Small intestine (tissue), 7 donors: ENCODE data around the gene CCDC78. TPM values are rescaled to one million over a fixed set of nuclear protein-coding genes. Genes with fewer than 3 reads are reported as not detected.

ENCODE experiments used
- DNase-seq, 2 donors: peaks; one replicate each; pipeline versions ENCODE4 v3.0.0 to v3.0.0-alpha.2; 2013
- FAIRE-seq: peaks from 2 replicates; lab custom pipeline; 2012; peaks lifted over from hg19 to GRCh38; lab: Jason Lieb, UNC
- H3K27ac ChIP-seq, 3 donors: one replicate each; pipeline ENCODE4 v1.5.1; 2013; ENCODE audit warnings: low read length in 2 of 3, mild to moderate bottlenecking in 2 of 3, control low read depth in 1 of 3, inconsistent platforms in 1 of 3, low read depth in 1 of 3, moderate library complexity in 1 of 3
- H3K27me3 ChIP-seq, 3 donors: one replicate each; pipeline ENCODE4 v1.6.1; 2013; ENCODE audit warnings: low read length in 3 of 3, inconsistent platforms in 1 of 3; ENCODE audit not compliant: control insufficient read depth in 3 of 3, insufficient read depth in 3 of 3
- H3K36me3 ChIP-seq, 3 donors: one replicate each; pipeline ENCODE4 v1.6.1; 2013; ENCODE audit warnings: low read length in 3 of 3, inconsistent platforms in 1 of 3, low read depth in 1 of 3, mild to moderate bottlenecking in 1 of 3, moderate library complexity in 1 of 3; ENCODE audit not compliant: control insufficient read depth in 3 of 3, insufficient read depth in 2 of 3
- H3K4me1 ChIP-seq, 3 donors: one replicate each; pipeline ENCODE4 v1.6.1; 2013; ENCODE audit warnings: low read length in 2 of 3, inconsistent platforms in 1 of 3, low read depth in 1 of 3, mild to moderate bottlenecking in 1 of 3, moderate library complexity in 1 of 3; ENCODE audit not compliant: control insufficient read depth in 3 of 3, insufficient read depth in 2 of 3
- H3K4me3 ChIP-seq, 3 donors: one replicate each; pipeline ENCODE4 v1.5.1; 2013; ENCODE audit warnings: low read length in 3 of 3, control low read depth in 1 of 3, inconsistent platforms in 1 of 3, low read depth in 1 of 3, mild to moderate bottlenecking in 1 of 3, moderate library complexity in 1 of 3
- H3K9me3 ChIP-seq, 2 donors: one replicate each; pipeline ENCODE4 v1.6.1; 2013; ENCODE audit warnings: low read depth in 1 of 2, low read length in 1 of 2; ENCODE audit not compliant: control insufficient read depth in 2 of 2, insufficient read depth in 1 of 2
- WGBS, 3 donors: extraction: QIAGEN DNeasy Blood & Tissue Kit; methylation state at CpG; one replicate each; pipeline ENCODE4 v1.1.7; 2013; 5-methylcytosine and 5-hydroxymethylcytosine counted together
- polyA plus RNA-seq, 4 donors: library from polyadenylated mRNA; stranded (reverse) in 3 of 4; unstranded in 1 of 4; fragments of 200-250 nt in 3 of 4; fragments of 120-200 nt in 1 of 4; gene quantifications; one replicate each; pipeline versions ENCODE4 v1.2.1 to v1.2.3, GENCODE V29; 2013
- donor health status: healthy with polysubstance abuse.
- donor health status: control.
- donor health status: control.
- donor health status: Bipolar disorder and iron deficiency.
- donor health status: healthy.

Gene CCDC78
- polyA plus RNA-seq, 4 donors = 0.72 to 1.6 (median 0.95) TPM; not detected in 1

DNA sequence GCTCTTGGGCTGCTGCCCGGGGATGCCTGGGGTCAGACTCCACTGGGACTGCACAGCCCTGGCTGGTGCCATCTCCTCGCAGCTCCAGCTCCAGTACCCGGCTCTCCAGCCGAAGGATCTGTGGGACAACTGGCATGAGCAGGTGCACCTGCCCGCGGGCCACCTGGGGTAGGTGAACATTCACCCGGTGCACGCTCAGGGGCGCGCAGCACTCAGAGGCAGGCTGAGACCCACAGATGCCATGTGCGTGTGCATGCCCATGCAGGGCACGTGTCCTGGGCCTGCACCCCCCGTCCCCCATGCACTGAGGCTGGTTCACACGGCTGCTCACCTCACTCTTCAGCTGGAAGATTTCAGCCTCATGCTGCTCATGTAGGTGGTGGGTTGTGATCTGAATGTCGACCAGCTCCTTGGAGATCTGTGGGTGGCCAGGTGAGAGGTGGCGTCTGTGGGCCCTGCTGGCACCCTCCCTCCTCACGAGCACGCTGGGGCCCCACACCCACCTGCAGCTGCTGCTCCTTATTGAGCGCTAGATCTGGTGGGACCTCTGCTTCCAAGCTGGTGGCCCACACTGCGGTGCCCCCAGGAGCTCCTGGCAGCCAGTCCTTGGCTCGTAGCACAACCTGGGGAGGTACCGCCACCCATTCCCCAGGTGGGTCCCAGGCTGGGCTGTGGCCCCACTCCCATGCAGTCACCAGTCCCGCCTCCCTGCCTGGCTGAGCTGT is 618 bp downstream of the CCDC78 start:
- Histone ChIP-seq H3K4me1 (peaks cover 0 to 23% (median 4%) of the 10 kb centered on the region in 3 donors), H3K9me3 (peaks cover 3 to 8% of the 10 kb centered on the region in 2 donors), H3K27me3 (peaks cover 0 to 22% (median 10%) of the 10 kb centered on the region in 3 donors), H3K36me3 (peaks cover 0 to 35% (median 0%) of the 10 kb centered on the region in 3 donors), H3K27ac (no peak overlapping the region), H3K4me3 (no peak overlapping the region)
- FAIRE-seq (no peak), DNase-seq (no peak)
- WGBS, 3 donors = 14 to 65% (median 41%) methylated on average over 21 to 23 of the region's 23 CpGs

GRCh38 chr16:725041-725376 is 1.2 kb downstream of the CCDC78 start:
- Histone ChIP-seq H3K27ac (no peak overlapping the region), H3K27me3 (peaks cover 0 to 22% (median 10%) of the 10 kb centered on the region in 3 donors), H3K4me1 (peaks cover 4 to 28% (median 7%) of the 10 kb centered on the region in 3 donors), H3K9me3 (peaks cover 3 to 8% of the 10 kb centered on the region in 2 donors), H3K4me3 (no peak overlapping the region), H3K36me3 (peaks cover 0 to 29% (median 0%) of the 10 kb centered on the region in 3 donors)
- FAIRE-seq (no peak), DNase-seq (no peak)
- 61 to 76% (median 63%) methylated on average over 4 to 7 of the region's 7 CpGs for WGBS, 3 donors

DNA sequence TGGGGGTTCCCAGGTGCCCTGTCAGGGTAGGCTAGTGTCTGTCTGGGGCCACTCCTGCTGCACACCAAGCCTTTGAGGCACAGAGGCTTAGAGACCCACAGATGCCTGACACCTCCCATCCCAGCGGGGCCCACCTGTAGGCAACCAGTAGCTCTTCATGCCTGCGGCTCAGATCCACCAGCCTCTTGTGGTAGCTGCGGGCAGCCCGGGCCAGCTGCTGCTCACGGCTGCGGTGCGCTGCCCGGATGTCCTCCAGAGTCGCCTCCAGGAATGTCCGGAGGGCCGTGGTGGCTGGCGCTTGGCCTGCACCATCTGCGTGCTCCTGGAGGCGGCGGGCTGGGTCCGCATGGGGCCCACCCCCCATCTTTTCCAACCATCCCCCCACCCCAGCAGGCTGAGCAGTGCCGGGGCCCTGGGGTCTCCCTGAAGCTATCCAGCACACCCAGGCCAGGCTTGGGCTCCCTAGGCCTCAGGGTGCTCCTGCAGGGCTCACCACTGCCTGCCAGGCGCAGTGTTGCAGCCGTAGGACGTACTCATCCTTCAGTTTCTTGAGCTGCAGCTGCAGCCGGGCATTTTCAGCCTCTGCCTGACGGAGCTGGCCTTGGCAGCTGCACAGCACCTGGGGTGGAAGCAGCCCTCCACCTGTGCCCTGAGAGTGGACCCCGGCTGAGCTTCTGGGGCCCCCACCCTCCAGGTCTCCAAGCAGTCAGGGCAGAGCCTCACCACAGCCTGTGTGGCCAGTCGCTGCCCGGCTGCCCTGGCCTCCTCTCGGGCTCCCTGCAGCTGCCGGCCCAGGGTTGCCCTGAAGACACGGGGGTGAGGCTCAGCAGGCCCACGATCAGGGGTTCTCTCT is 1.8 kb downstream of the CCDC78 start:
- peaks cover 0 to 22% (median 10%) of the 10 kb centered on the region in 3 donors for H3K27me3 ChIP-seq
- H3K36me3 ChIP-seq = peaks cover 0 to 23% (median 0%) of the 10 kb centered on the region in 3 donors
- peaks cover 3 to 8% of the 10 kb centered on the region in 2 donors for H3K9me3 ChIP-seq
- DNase-seq = no peak
- H3K27ac ChIP-seq = no peak overlapping the region
- H3K4me1 ChIP-seq = peaks cover 6 to 34% (median 9%) of the 10 kb centered on the region in 3 donors
- 59 to 69% (median 60%) methylated on average over 29 of the region's 29 CpGs for WGBS, 3 donors
- no peak for FAIRE-seq
- no peak overlapping the region for H3K4me3 ChIP-seq

DNA sequence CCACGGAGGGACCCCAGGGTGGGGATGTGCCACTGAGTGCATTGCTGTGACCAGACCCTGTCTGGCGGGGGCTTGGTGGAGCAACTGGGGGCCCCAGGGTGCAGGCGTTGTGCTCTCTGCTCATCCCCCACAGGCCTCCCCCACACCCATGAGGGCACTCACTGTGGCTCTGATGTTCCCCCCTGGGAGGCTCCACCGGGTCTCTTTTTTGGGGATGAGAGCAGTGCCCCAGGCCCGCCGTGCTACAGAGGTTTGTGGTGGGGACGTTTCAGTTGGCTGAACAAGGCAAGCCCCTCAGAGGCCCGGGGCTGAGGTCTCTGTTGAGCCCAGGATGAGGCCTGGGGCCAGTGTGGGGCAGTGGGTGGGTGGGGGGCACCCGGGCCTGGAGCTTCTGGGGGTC is 2.5 kb downstream of the CCDC78 start:
- FAIRE-seq (no peak), DNase-seq (no peak)
- Histone ChIP-seq H3K4me3 (no peak overlapping the region), H3K27me3 (peaks cover 0 to 22% (median 10%) of the 10 kb centered on the region in 3 donors), H3K36me3 (peaks cover 0 to 22% (median 0%) of the 10 kb centered on the region in 3 donors), H3K9me3 (peaks cover 3 to 8% of the 10 kb centered on the region in 2 donors), H3K4me1 (peaks cover 9 to 38% (median 12%) of the 10 kb centered on the region in 3 donors), H3K27ac (no peak overlapping the region)
- WGBS, 3 donors = 81 to 84% (median 84%) methylated on average over 9 of the region's 9 CpGs

GRCh38 chr16:722835-723633 is 3.2 kb downstream of the CCDC78 start:
- H3K27ac ChIP-seq = no peak overlapping the region

GRCh38 chr16:721765-722540 is 4.3 kb downstream of the CCDC78 start:
- 82 to 89% (median 82%) methylated on average over 41 to 51 of the region's 51 CpGs for whole genome bisulfite sequencing, 3 donors
- Histone ChIP-seq H3K27me3 (peaks cover 0 to 15% (median 8%) of the 10 kb centered on the region in 3 donors), H3K4me3 (peak overlapping the region in 1 of 3 donors; percentile 62), H3K27ac (peak overlapping the region; percentile 42 to 78 (median 50)), H3K9me3 (peaks cover 3 to 8% of the 10 kb centered on the region in 2 donors), H3K4me1 (peaks cover 6 to 31% (median 12%) of the 10 kb centered on the region in 3 donors), H3K36me3 (peaks cover 0 to 22% (median 0%) of the 10 kb centered on the region in 3 donors)
- no peak for FAIRE-seq
- DNase-seq = no peak

More at GRCh38 chr16:722835-723633, 3.2 kb downstream of the CCDC78 start:
- H3K4me3 ChIP-seq = no peak overlapping the region
- FAIRE-seq (no peak), DNase-seq (no peak)
- peaks cover 0 to 22% (median 0%) of the 10 kb centered on the region in 3 donors for H3K36me3 ChIP-seq
- peaks cover 6 to 39% (median 12%) of the 10 kb centered on the region in 3 donors for H3K4me1 ChIP-seq
- peaks cover 3 to 8% of the 10 kb centered on the region in 2 donors for H3K9me3 ChIP-seq
- peaks cover 0 to 19% (median 10%) of the 10 kb centered on the region in 3 donors for H3K27me3 ChIP-seq
- 86 to 90% (median 89%) methylated on average over 21 to 24 of the region's 24 CpGs for WGBS, 3 donors

DNA sequence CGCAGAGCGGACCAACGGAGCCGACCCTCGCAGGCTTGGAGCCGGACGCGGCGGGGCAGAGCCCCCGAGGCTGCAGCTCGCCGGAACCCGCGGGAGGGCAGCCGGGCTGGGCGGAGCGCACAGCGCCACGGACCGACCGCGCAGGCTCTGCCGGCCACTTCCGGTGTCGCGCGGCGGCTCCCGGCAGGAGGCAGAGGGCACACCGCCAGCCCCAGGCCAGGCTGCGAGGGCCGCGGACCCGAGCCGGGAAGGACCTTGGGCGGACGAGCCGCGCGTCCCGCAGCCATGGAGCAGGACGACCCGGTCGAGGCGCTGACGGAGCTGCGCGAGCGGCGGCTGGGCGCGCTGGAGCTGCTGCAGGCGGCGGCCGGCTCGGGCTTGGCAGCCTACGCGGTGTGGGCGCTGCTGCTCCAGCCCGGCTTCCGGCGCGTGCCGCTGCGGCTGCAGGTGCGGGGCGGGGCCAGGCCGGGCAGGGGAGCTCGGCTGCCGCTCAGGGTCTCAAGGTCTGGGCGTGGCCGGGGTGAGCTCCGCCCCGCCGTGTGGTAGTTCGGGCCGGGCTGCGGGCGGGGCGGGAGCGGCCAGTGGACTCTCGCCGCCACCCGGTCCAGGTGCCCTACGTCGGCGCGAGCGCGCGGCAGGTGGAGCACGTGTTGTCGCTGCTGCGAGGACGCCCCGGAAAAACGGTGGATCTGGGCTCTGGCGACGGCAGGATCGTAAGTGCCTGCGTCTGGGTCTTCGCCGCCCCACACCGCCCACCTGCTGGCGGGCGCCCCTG is 5.1 kb downstream of the CCDC78 start, which contains the start of gene ANTKMT:
ANTKMT (plus strand) TSS at position 157 of the 775 bp plus-strand sequence; CDS start at position 286, 129 bp downstream.
- Histone ChIP-seq H3K9me3 (peaks cover 3 to 8% of the 10 kb centered on the region in 2 donors), H3K27ac (peak within 1 kb of the TSS; percentile 74 to 78 (median 77)), H3K4me3 (peak within 1 kb of the TSS; percentile 40 to 63 (median 62)), H3K36me3 (peaks cover 0 to 22% (median 0%) of the 10 kb centered on the region in 3 donors), H3K27me3 (peaks cover 0 to 17% (median 7%) of the 10 kb centered on the region in 3 donors), H3K4me1 (peaks cover 6 to 29% (median 12%) of the 10 kb centered on the region in 3 donors)
- DNase-seq = peak; percentile 91 to 95
- 2 to 7% (median 6%) methylated on average over 59 to 106 of the region's 106 CpGs for WGBS, 3 donors
- FAIRE-seq = no peak
